GM18505 (cell line): ENCODE results near the gene AP2B1.

ENCODE experiments used
- ATAC-seq: cut with Tn5 transposase; IDR thresholded peaks from one replicate; pipeline ENCODE4 v1.9.1; 2021; ENCODE audit not compliant: unreplicated experiment
- POLR2A ChIP-seq: IDR thresholded peaks from 4 replicates; pipeline ENCODE4 v1.6.1; 2011; ENCODE audit warnings: borderline replicate concordance; ENCODE audit not compliant: insufficient read depth, insufficient read length; ENCODE audit errors: extremely low read depth

AP2B1 gene

DNA sequence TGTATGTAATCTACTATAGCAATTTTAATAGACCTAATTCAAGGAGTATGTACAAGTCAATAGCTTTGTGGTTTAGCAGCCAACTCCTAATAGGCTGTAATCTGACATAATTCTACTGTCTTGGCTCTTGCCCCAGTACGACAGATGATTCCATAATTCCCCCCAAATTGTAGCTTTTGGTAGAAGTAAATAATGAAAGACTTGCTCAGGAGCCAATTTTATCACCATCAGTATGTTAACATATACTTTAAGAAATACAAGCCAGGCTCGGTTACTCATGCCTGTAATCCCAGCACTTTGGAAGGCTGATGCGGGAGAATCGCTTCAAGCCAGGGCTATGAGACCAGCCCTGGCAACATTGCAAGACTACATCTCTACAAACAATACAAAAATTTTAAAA lies 53.9 kb downstream of the AP2B1 start:
- ATAC-seq = no peak
- TF ChIP-seq POLR2A = no peak

DNA sequence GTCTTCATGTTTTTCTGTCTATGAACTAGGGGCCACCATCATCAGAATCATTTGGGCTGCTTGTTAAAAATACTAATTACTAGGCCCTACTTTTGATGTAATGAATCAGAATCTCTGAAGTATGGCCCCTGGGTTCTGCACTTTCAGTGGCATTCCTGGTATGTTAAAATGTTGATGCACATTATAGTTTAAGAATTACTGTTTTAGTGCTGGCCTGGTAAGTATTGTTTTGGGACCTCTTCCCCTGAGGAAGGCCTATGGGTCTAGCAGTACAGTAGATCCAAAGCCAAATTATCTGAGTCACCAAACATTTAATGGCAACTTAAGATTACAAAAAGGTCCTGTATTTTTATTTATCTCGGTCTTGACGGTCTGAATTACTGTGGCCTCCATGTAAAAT lies 58.8 kb downstream of the AP2B1 start:
- TF ChIP-seq POLR2A = no peak
- ATAC-seq = no peak

DNA sequence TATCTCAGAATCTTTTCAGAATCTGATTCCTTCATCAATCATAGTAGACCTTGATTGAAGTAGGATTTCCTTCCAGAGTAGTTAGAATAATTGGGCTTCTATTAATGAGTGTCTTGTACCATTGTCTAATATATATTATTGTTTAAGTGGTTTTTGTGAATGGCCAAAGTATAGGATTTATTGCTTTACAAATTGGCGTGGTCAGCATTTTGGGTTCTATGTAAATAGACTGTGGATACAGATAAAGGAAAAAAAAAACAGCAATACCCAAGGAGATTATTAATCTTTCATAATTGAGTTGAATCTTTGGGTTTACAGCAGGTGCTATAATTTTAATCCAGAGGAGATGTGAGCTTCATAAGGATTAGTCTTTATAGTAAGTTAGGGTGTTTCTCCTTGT lies 64.3 kb downstream of the AP2B1 start:
- no peak for TF ChIP-seq POLR2A
- no peak for ATAC-seq

DNA sequence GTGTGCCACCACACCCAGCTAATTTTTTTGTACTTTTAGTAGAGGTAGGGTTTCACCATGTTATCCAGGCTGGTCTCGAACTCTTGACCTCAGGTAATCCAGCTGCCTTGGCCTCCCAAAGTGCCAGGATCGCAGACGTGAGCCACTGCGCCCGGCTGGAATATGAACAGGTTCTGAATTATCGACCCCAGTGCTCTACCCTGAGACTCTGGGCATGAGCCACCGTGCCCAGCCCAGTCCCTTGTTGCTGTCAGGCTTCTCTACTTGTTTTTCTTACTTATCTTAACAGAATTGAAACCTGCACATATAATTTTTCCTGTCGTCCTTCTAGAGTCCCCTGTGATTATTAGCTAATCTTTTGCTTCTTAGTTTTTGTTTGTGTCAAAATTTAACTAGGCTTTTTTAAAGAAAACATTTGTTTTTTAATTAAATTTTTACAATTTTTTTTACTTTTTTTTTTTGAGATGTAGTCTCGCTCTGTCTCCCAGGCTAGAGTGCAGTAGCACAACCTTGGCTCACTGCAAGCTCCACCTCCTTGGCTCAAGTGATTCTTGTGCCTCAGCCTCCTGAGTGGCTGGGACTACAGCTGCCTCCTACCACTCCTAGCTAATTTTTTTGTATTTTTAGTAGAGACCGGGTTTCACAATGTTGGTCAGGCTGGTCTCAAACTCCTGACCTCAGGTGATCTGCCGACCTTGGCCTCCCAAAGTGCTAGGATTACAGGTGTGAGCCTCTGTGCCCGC lies 66.7 kb downstream of the AP2B1 start:
- ATAC-seq = no peak
- TF ChIP-seq POLR2A = no peak

DNA sequence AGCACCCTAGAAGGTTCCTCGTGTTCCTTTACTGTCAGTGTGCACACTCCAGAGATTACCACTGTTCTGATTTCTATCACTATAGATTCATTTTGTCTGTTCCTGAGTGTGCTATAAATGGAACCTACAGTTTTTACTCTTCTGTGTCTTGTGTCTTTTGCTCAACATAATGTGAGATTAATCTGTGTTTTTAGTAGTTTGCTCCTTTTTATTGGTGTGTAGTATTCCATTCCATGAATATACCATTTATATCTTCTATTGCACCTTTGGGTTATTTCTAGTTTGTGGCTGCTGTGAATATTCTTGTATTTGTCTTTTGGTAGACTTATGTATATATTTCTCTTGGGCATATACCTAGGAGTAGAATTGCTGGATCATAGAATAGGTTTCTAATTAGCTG lies 68.2 kb downstream of the AP2B1 start:
- ATAC-seq = no peak
- TF ChIP-seq POLR2A = no peak

DNA sequence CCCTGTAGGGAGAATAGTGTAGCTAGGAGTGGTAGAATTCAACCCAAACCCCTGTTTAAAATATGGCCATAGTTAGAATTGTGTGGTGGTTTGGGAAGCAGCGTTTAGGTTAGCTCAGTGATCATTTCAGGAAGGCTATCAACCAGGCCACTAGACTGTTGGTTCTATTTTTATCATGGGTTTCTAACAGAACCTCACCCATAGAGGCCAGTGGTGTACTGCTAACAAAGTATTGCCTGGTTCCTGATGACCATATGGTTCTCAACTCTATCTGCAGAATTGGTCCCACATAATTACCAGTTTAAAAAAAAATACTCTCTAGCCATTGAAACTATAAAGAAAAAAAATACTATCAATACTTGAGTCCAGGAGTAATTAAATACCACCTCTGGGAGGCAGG lies 73.8 kb downstream of the AP2B1 start:
- no peak for ATAC-seq
- no peak for TF ChIP-seq POLR2A

DNA sequence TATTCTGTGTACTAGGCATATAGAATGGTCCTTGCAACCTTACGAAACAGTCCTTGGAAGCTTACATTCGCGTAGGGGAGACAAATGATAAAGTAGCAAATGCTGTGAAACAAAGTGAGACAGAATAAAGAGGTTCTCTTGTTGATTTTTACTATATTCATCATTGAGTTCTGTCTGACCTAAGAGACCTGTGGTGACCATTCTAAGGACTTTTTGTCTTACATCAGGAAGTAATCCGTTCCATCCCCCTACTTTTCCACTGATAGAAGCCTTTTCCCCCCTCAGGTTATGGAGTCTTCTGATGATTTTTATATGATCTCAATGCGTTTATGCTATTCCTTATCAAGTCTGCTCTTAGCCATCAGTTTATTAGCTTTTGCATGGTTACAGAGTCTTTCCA lies 77.6 kb downstream of the AP2B1 start:
- no peak for TF ChIP-seq POLR2A
- no peak for ATAC-seq

DNA sequence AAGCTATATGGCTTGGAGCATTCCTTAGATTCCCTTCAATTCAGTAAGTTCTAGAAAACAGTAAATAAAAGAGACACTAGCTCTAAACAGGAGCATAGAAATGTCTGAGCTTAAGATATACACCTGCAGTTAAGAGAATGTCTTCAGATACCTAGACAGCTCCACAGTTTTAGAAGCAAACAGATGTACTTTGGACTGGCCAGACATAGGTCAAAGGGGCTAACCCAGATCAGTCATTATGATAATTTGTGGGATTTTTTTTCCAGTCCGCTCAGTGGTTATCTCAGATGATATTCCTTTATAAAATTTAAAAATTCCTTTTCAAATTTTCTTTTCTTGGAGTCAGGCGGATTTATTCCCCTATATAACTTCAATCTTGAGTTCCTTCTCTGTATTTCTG lies 78.5 kb downstream of the AP2B1 start:
- no peak for TF ChIP-seq POLR2A
- ATAC-seq = no peak

DNA sequence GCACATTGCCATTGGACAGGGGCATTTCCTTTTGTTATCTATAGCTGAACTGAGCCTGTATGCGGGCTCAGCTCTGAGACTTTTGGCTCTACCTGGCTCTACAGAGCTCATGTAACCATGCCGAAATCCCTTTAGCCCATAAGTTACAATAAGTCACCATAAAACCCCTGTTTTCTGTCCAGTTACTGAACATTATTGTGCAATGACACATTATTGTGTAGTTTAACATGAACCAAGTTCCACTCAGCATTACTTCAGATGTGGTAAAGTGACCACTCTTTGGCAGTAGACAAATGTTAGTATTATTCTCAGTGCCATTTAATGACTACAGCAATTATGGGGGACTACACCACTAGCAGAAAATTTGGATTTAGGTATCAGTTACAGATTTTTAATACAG lies 78.9 kb downstream of the AP2B1 start:
- no peak for TF ChIP-seq POLR2A
- no peak for ATAC-seq

DNA sequence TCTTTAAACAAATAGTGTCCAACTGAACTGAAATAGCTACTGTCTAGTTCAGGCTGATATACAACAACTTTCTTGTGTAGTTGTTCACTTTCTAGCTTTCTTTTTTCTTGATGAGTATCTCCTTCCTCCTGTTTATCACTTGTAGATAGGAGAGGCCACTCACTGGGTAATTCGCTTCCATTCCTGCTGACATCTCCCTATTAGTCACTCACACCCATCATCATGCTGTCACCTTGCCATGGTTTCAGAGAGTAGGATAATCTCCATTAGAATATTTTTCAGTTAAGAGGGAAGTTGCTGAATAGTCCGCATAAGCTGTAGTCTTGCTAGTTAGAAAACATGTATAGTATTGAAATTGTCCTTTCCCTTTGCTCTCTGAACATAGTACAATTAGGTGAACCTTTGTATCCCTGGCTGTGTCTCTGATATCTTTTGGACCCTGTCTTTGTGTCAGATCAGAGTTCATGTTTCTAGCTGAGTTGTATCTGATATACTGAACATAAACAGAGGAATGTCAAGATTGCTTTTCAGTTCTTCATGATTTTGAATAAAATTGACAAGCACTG lies 79.9 kb downstream of the AP2B1 start:
- no peak for TF ChIP-seq POLR2A
- ATAC-seq = no peak

DNA sequence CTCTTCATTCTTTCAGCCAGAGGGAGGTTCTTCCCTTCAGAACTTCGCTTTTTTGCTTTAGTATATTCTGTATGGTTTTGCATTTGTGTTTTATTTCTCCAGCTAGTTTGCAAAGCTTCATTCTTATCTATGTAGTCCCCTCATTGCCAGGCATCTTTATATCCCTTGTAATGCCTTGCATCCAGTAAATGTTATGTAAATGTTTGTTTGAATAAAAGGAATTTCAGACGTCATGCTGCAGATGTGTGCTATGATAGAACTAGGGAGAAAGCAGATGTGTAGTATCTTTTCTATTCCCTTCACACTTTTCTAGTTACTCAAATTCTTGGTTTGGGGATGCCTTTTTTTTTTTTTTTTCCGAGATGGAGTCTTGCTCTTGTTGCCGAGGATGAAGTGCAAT lies 81.7 kb downstream of the AP2B1 start:
- no peak for TF ChIP-seq POLR2A
- no peak for ATAC-seq

DNA sequence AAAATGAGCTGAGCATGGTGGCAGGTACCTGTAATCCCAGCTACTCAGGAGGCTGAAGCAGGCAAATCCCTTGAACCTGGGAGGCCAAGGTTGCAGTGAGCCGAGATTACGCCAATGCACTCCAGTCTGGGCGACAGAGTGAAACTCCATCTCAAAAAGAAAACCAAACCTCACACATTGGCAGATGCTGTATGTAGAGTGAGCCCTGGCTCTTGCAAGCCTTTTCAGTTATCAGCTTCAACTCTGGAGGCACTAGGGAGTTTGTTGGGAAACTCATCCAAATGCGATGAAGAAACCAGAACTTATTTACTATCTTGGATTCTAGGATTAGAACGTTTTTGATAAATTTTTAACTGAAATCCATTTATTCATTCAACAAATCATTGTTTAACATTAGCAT lies 87.4 kb downstream of the AP2B1 start:
- no peak for TF ChIP-seq POLR2A
- ATAC-seq = no peak

DNA sequence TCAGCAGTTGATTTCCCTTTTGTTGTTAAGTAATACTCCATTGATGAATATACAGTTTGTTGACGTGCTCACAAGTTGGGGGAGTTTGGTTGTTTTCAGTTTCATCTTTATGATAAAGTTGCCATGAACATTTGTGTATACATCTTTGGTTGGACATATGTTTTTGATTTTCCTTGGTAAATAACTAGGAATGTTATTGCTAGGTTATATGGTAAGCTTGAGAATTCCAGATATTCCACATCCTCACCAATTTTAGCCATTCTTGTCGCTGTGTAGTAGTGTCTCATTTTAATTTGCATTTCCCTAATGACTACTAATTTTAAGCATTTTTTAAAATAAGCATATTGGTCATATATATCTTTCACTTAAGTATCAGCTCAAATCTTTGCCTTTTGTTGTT lies 89.3 kb downstream of the AP2B1 start:
- ATAC-seq = no peak
- no peak for TF ChIP-seq POLR2A

DNA sequence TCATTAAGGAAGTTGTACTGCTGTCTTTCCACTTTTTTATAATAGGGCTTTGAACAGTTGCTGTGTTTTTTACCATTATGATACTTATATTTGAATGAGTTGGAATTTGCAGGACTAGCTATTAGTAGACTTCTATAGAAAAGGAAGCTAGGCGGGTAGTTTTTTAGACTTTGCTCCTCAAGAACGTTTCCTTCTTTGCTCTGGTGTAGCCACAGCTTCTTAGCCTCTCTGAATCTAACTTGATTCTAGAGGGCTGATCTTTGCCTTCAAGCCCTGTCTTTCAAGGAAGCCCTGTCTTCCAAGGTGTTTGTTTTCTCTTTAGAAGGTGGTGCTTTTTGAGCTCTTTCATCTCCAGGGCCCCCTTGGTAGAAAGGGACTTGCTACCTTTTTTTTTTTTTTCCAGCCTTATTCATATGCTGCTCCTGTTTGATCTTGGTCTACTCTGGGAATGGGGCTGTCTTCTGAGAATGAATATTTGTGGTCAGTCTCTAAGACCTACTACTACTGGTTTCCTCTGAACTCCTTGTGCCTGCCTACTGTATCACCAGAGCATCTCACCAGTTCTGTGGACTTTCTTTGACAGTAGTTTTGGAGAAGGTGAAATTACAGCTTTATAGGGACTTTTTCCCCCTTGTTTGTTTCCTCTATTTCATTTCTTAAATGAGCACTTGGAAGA lies 92.0 kb downstream of the AP2B1 start:
- no peak for TF ChIP-seq POLR2A
- no peak for ATAC-seq

DNA sequence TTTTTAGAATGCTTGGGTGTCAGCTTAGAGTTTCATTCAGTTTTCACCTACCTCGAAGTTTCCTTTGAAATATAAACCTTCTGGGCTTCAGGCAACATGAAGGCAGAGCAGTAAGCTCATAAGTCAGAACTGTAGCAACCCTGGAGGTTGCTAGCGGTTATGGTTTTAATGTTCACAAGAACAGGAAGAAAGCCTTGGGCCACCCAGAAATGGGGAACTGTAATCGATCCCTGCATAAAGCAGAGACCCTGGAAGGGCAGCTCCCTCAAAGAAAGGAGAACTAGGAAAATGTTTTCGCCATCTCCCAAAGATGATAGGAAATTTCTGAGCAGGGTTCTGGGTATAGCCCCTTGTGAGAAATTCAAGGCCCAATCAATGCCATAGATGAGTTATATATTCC lies 96.5 kb downstream of the AP2B1 start:
- no peak for ATAC-seq
- TF ChIP-seq POLR2A = no peak

DNA sequence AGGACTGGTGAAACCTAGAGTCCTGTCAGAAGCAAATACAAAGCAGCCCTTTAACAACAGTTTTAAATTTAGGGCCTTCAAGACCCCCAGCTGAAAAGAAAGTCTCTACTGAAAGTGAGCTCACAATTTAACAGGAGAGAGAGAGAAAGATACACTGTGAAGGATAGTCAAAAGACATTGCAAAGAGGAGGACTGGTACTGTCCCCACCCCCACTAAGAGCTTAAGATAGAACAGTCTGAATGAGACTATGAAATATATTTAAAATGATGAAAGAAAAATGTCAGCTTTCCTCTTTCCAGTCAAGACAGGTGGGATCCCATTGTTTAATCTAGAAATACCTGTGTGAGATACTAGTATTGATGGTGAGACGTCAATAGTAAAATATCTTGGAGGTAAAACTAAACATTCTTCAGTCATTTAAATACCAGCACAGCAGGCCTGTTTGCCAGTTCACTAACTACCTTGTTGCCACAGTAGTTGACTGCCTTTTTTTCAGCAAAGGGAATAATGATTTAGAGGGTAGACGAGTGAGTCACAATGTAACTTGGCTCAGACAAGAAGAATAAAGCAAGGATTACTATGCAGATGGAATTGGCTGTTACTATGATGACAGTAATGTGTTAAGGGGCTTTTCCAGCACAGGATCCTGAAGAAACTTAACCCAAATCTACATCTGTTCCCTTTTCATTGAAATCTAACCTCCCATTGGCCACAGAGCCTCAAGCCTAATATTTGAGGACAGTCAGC lies 97.1 kb downstream of the AP2B1 start:
- TF ChIP-seq POLR2A = no peak
- ATAC-seq = no peak
